HepG2 (cell line): ENCODE results near the gene PRKCE.

Experiments
- POLR2A ChIP-seq, 2 experiments: IDR thresholded peaks; 2 replicates each; pipeline ENCODE4 v1.6.1; 2011; ENCODE audit warnings: low read depth in 2 of 2, low read length in 2 of 2, mild to moderate bottlenecking in 1 of 2, moderate library complexity in 1 of 2; ENCODE audit not compliant: insufficient read depth in 1 of 2
- RELA ChIP-seq: sonication (generic); formaldehyde crosslinking; IDR thresholded peaks from 2 replicates; pipeline ENCODE4 v1.4.0; 2020; ENCODE audit warnings: missing genetic modification reagents
- ZEB1 ChIP-seq: IDR thresholded peaks from 2 replicates; pipeline ENCODE4 v1.6.1; 2012; ENCODE audit warnings: mild to moderate bottlenecking, low read depth, inconsistent platforms; ENCODE audit not compliant: insufficient replicate concordance
- ZMYM4 ChIP-seq: sonication (generic); formaldehyde crosslinking; IDR thresholded peaks from 2 replicates; pipeline ENCODE4 v1.8.1; 2023; ENCODE audit warnings: mild to moderate bottlenecking, missing genetic modification reagents
- ZNF737 ChIP-seq: sonication (generic); formaldehyde crosslinking; IDR thresholded peaks from 2 replicates; pipeline ENCODE4 v1.5.0; 2020; ENCODE audit warnings: missing genetic modification reagents, mild to moderate bottlenecking, borderline replicate concordance
- ZNF749 ChIP-seq: sonication (generic); formaldehyde crosslinking; IDR thresholded peaks from 2 replicates; pipeline ENCODE4 v1.8.0; 2022; ENCODE audit warnings: mild to moderate bottlenecking, missing genetic modification reagents, moderate library complexity, borderline replicate concordance
- TF ChIP-seq, protein P1 (sequence below): sonication (generic); formaldehyde crosslinking; IDR thresholded peaks from 2 replicates; pipeline ENCODE4 v1.4.0; 2020; ENCODE audit warnings: missing genetic modification reagents
- TF ChIP-seq, protein P2 (sequence below): sonication (generic); formaldehyde crosslinking; IDR thresholded peaks from 2 replicates; pipeline ENCODE4 v1.4.0; 2020; ENCODE audit warnings: mild to moderate bottlenecking, missing genetic modification reagents
- TF ChIP-seq, protein P3 (sequence below): IDR thresholded peaks from 2 replicates; pipeline ENCODE4 v1.6.1; 2012; ENCODE audit warnings: inconsistent platforms

DNA sequence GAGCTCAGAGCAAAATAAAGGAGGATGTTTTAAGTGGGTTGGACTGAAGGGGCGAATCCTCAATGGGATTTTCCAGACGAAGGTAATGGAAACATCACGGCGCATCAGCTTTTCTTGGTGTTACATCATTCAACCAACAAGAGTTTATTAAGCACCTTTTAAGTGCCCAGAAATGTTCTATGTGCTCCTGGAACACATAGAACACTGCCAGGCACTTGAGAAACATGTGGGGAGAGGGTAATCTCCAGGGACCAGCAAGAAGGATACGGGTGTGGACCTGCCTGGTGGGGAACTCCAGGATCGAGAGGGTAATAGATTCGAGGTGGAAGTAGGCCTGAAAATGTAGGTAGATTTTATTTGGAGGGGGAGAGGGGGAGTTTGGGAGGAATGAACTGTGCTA lies 168.6 kb downstream of the PRKCE start:
- TF ChIP-seq ZEB1 (no peak), ZNF737 (no peak), ZMYM4 (CRISPR knock-in tag) (no peak), RELA (CRISPR knock-in tag) (no peak), ZNF749 (CRISPR knock-in tag) (no peak), POLR2A (IDR thresholded peaks at IDR 0.05; ENCODE audit: insufficient read depth in 1 of 2, low read depth in 2 of 2, low read length in 2 of 2) (no peak)
- TF ChIP-seq, protein P1, sequence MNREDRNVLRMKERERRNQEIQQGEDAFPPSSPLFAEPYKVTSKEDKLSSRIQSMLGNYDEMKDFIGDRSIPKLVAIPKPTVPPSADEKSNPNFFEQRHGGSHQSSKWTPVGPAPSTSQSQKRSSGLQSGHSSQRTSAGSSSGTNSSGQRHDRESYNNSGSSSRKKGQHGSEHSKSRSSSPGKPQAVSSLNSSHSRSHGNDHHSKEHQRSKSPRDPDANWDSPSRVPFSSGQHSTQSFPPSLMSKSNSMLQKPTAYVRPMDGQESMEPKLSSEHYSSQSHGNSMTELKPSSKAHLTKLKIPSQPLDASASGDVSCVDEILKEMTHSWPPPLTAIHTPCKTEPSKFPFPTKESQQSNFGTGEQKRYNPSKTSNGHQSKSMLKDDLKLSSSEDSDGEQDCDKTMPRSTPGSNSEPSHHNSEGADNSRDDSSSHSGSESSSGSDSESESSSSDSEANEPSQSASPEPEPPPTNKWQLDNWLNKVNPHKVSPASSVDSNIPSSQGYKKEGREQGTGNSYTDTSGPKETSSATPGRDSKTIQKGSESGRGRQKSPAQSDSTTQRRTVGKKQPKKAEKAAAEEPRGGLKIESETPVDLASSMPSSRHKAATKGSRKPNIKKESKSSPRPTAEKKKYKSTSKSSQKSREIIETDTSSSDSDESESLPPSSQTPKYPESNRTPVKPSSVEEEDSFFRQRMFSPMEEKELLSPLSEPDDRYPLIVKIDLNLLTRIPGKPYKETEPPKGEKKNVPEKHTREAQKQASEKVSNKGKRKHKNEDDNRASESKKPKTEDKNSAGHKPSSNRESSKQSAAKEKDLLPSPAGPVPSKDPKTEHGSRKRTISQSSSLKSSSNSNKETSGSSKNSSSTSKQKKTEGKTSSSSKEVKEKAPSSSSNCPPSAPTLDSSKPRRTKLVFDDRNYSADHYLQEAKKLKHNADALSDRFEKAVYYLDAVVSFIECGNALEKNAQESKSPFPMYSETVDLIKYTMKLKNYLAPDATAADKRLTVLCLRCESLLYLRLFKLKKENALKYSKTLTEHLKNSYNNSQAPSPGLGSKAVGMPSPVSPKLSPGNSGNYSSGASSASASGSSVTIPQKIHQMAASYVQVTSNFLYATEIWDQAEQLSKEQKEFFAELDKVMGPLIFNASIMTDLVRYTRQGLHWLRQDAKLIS (CRISPR knock-in tag) = no peak
- TF ChIP-seq, protein P2, sequence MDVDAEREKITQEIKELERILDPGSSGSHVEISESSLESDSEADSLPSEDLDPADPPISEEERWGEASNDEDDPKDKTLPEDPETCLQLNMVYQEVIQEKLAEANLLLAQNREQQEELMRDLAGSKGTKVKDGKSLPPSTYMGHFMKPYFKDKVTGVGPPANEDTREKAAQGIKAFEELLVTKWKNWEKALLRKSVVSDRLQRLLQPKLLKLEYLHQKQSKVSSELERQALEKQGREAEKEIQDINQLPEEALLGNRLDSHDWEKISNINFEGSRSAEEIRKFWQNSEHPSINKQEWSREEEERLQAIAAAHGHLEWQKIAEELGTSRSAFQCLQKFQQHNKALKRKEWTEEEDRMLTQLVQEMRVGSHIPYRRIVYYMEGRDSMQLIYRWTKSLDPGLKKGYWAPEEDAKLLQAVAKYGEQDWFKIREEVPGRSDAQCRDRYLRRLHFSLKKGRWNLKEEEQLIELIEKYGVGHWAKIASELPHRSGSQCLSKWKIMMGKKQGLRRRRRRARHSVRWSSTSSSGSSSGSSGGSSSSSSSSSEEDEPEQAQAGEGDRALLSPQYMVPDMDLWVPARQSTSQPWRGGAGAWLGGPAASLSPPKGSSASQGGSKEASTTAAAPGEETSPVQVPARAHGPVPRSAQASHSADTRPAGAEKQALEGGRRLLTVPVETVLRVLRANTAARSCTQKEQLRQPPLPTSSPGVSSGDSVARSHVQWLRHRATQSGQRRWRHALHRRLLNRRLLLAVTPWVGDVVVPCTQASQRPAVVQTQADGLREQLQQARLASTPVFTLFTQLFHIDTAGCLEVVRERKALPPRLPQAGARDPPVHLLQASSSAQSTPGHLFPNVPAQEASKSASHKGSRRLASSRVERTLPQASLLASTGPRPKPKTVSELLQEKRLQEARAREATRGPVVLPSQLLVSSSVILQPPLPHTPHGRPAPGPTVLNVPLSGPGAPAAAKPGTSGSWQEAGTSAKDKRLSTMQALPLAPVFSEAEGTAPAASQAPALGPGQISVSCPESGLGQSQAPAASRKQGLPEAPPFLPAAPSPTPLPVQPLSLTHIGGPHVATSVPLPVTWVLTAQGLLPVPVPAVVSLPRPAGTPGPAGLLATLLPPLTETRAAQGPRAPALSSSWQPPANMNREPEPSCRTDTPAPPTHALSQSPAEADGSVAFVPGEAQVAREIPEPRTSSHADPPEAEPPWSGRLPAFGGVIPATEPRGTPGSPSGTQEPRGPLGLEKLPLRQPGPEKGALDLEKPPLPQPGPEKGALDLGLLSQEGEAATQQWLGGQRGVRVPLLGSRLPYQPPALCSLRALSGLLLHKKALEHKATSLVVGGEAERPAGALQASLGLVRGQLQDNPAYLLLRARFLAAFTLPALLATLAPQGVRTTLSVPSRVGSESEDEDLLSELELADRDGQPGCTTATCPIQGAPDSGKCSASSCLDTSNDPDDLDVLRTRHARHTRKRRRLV (CRISPR knock-in tag) = no peak
- TF ChIP-seq, protein P3, sequence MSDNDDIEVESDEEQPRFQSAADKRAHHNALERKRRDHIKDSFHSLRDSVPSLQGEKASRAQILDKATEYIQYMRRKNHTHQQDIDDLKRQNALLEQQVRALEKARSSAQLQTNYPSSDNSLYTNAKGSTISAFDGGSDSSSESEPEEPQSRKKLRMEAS = no peak
